NCI-H187 (cell line): ENCODE measurements around the gene ELL.
"Not testable (repeated sequence)": the region's sequence is repeated elsewhere in the genome, so short reads cannot be mapped to it uniquely, and the experiment has no call there.

ENCODE experiments used
- DNase-seq, 2 experiments: peaks; one replicate each; lab custom pipeline; 2025; lab: John Stamatoyannopoulos, UW

The ELL gene

GRCh38 chr19:18521692-18522123 lies at the start of gene ELL:
TSS of gene ELL (minus strand) at chr19:18522070. CDS start at chr19:18522055, 15 bp downstream.
- DNase-seq = no peak

GRCh38 chr19:18568367-18568766 lies 46.5 kb upstream of the ELL start:
- DNase-seq = no peak

GRCh38 chr19:18566953-18567352 lies 45.1 kb upstream of the ELL start:
- no peak for DNase-seq

- no peak for DNase-seq
Observed at GRCh38 chr19:18562086-18562485, 40.2 kb upstream of the ELL start.

- no peak for DNase-seq
Observed at GRCh38 chr19:18559685-18560084, 37.8 kb upstream of the ELL start.

GRCh38 chr19:18558604-18559003 lies 36.7 kb upstream of the ELL start:
- DNase-seq = no peak

- DNase-seq = no peak
Observed at GRCh38 chr19:18558202-18558555, 36.3 kb upstream of the ELL start.

- DNase-seq = peak; percentile 29 to 88
Observed at GRCh38 chr19:18557411-18558201, 35.7 kb upstream of the ELL start, which contains the start of gene KXD1. TSS of gene KXD1 (plus strand) at chr19:18557870. CDS start at chr19:18562057, 4,187 bp downstream.

GRCh38 chr19:18551631-18552030 lies 29.8 kb upstream of the ELL start:
- DNase-seq = no peak

GRCh38 chr19:18543814-18544475 lies 22.1 kb upstream of the ELL start:
- no peak for DNase-seq

GRCh38 chr19:18542941-18543813 lies 21.3 kb upstream of the ELL start, which contains the start of gene FKBP8:
TSS of gene FKBP8 (minus strand) at chr19:18543573. CDS start at chr19:18541970, 1,603 bp downstream.
- DNase-seq = peak; percentile 8 to 52

- no peak for DNase-seq
Observed at GRCh38 chr19:18541992-18542940, 20.4 kb upstream of the ELL start.

GRCh38 chr19:18541258-18541991 lies 19.6 kb upstream of the ELL start:
- DNase-seq = no peak

- DNase-seq = not testable (repeated sequence)
Observed at GRCh38 chr19:18540200-18540599, 18.3 kb upstream of the ELL start.

- no peak for DNase-seq
Observed at GRCh38 chr19:18539372-18539771, 17.5 kb upstream of the ELL start.

- DNase-seq = no peak
Observed at GRCh38 chr19:18538115-18538514, 16.2 kb upstream of the ELL start.

GRCh38 chr19:18537431-18537830 lies 15.6 kb upstream of the ELL start:
- DNase-seq = no peak

GRCh38 chr19:18536475-18536874 lies 14.6 kb upstream of the ELL start:
- no peak for DNase-seq

- DNase-seq = no peak
Observed at GRCh38 chr19:18533058-18533457, 11.2 kb upstream of the ELL start.

- no peak for DNase-seq
Observed at GRCh38 chr19:18532168-18532890, 10.5 kb upstream of the ELL start.
